Tibial nerve (tissue), 4 donors: ENCODE results near the gene C1QTNF6.

Experiments
- CTCF ChIP-seq, 5 experiments: fragments of 200-600 bp in 3 of 5; fragments of 450-650 bp in 2 of 5; sonication (generic) in 3 of 5; IDR thresholded peaks; one replicate each; pipeline ENCODE4 v1.5.1; 2016 to 2019; ENCODE audit warnings: antibody characterized with exemption in 5 of 5, mild to moderate bottlenecking in 3 of 5, moderate library complexity in 2 of 5
- EP300 ChIP-seq, 2 donors: sonication (generic); formaldehyde crosslinking; IDR thresholded peaks; one replicate each; pipeline ENCODE4 v1.6.1; 2017; ENCODE audit warnings: antibody characterized with exemption in 2 of 2, mild to moderate bottlenecking in 1 of 2
- POLR2A ChIP-seq, 2 donors: fragments of 450-650 bp; IDR thresholded peaks; one replicate each; pipeline ENCODE4 v1.6.1; 2017; ENCODE audit warnings: antibody characterized with exemption in 2 of 2, mild to moderate bottlenecking in 2 of 2, moderate library complexity in 2 of 2

DNA sequence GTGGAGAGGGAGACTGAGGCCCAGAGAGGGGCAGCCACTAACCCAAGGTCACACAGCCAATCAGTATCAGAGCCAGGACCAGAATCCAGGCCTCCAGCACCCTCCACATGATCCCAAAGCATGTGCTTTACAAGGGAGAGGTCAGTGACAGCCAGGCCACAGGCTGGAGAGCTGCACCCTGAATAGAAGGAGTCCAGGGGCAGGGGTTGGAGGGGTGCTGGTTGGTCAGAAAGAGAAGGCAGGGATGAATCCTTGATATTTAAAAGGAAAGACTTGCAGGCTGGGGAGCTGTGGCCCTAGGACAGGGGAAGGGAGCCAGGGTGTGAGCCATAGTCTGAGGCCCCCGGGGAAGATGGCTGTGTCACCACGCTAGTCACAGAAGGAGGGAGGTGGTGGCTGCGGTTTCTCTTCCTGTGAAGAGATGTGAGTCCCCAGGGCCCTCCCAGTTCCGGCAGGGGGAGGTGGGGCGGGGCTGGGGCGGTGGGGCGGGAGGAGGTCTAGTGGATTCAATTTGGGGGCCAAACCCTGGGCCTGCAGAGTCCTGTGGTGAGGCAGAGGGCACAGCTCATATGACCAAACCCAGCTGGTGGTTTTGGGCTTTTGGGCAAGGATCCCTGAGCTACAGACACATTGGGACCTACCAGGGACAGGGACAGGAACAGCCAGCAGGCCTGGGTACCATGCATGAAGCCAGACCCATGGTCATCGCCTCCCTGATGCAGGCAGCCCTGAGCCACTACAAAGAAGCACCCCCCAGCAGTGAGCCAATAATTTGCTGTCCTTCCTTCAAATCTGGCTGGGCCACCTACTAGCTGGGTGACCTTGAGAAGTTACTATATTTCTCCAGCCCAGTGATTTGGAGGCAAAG lies 42.0 kb upstream of the C1QTNF6 start:
- TF ChIP-seq CTCF (IDR thresholded peaks at IDR 0.05) (no peak), POLR2A (IDR thresholded peaks at IDR 0.05) (no peak), EP300 (IDR thresholded peaks at IDR 0.05) (no peak)
